Heart left ventricle (tissue), 16 donors: Measurements from ENCODE around the gene NLGN4X. TPM values are rescaled to one million over a fixed set of nuclear protein-coding genes. Genes with fewer than 3 reads are reported as not detected.

Source experiments
- ATAC-seq, 4 donors: fragments of 200-7000 bp; cut with Tn5 transposase; one replicate each; pipeline ENCODE4 v1.9.1; 2020 to 2022; ENCODE audit warnings: moderate library complexity in 4 of 4, mild to moderate bottlenecking in 3 of 4, moderate number of reproducible peaks in 1 of 4
- DNase-seq, 5 donors: peaks; one replicate each; pipeline ENCODE4 v3.0.0-alpha.2; 2020
- H3K27ac ChIP-seq, 12 donors: fragments of 200-600 bp; sonication (generic) in 4 of 12; one replicate each; pipeline versions ENCODE4 v1.5.0 to v1.8.0; 2016 to 2022; ENCODE audit warnings: mild to moderate bottlenecking in 2 of 12
- H3K27me3 ChIP-seq, 9 donors: fragments of 200-600 bp; sonication (generic) in 2 of 9; one replicate each; pipeline versions ENCODE4 v1.5.1 to v1.8.0; 2016 to 2022; ENCODE audit warnings: mild to moderate bottlenecking in 3 of 9
- H3K36me3 ChIP-seq, 9 donors: fragments of 200-600 bp; sonication (generic) in 2 of 9; one replicate each; pipeline versions ENCODE4 v1.5.0 to v1.8.0; 2018 to 2022; ENCODE audit warnings: mild to moderate bottlenecking in 2 of 9
- H3K4me1 ChIP-seq, 12 donors: fragments of 200-600 bp; sonication (generic) in 4 of 12; one replicate each; pipeline versions ENCODE4 v1.5.0 to v1.8.0; 2016 to 2022; ENCODE audit warnings: mild to moderate bottlenecking in 3 of 12
- H3K4me3 ChIP-seq, 12 donors: fragments of 200-600 bp; sonication (generic) in 4 of 12; one replicate each; pipeline versions ENCODE4 v1.5.0 to v1.8.0; 2017 to 2022; ENCODE audit warnings: mild to moderate bottlenecking in 9 of 12, moderate library complexity in 4 of 12
- H3K9me3 ChIP-seq, 12 donors: fragments of 200-600 bp; sonication (generic) in 4 of 12; one replicate each; pipeline versions ENCODE4 v1.5.0 to v1.8.0; 2016 to 2022; ENCODE audit warnings: mild to moderate bottlenecking in 1 of 12
- CTCF ChIP-seq, 12 donors: fragments of 200-600 bp; sonication (generic) in 4 of 12; IDR thresholded peaks; one replicate each; pipeline versions ENCODE4 v1.5.0 to v1.8.0; 2018 to 2022; ENCODE audit warnings: antibody characterized with exemption in 12 of 12, mild to moderate bottlenecking in 5 of 12
- POLR2A ChIP-seq, 2 donors: fragments of 450-650 bp; IDR thresholded peaks; one replicate each; pipeline ENCODE4 v1.6.1; 2017; ENCODE audit warnings: antibody characterized with exemption in 2 of 2, mild to moderate bottlenecking in 2 of 2, moderate library complexity in 2 of 2
- WGBS, 4 donors: extraction: QIAGEN DNeasy Blood & Tissue Kit in 2 of 4; methylation state at CpG; one replicate each; pipeline versions ENCODE4 v1.1.5 to v1.1.7; 2013 to 2018; 5-methylcytosine and 5-hydroxymethylcytosine counted together
- intact Hi-C, 10 donors: fragments of 100-400 bp; cut with DNase I; formaldehyde crosslinking; loops; one replicate each; pipeline versions ENCODE4 v1.11.1 to v1.14.2; 2022
- polyA plus RNA-seq, 2 donors: library from polyadenylated mRNA; stranded (reverse); fragments of 200-250 nt; gene quantifications; one replicate each; pipeline ENCODE4 v1.2.3, GENCODE V29; 2013
- total RNA-seq, 9 donors: library from RNA; depleted of rRNA in 2 of 9; stranded (reverse); fragments of >200 nt in 2 of 9; fragmentation: NEBNext Ultra II Directional in 3 of 9; extraction: Animal tissue kit (Norgen Biotek cat#: 25700) in 3 of 9; gene quantifications; one replicate each; pipeline versions ENCODE4 v1.1.0 to v1.2.4, GENCODE V29; 2016 to 2023
- donor health status: ischemic (EF 13 %, LVEDD 7.1; RV severe dilation, severe dysfunction).
- donor health status: healthy with polysubstance abuse.
- donor health status: DM: no; HTN: yes; CAD: no.
- donor health status: DM: no; HTN: no; CAD: no.
- donor health status: ischemic (EF 25% LVEDD 6.9; RV normal size, moderate dysfunction).
- donor health status: ischemic (EF 25% LVEDD 5.7; RV mildly dilated, moderate dysfunction).
- donor health status: healthy.
- donor health status: DM: yes; HTN: yes; CAD: no.
- donor health status: ischemic (EF 35%, LVEDD 5.7; RV mildly dilated, moderate dysfunction).
- donor health status: nonischemic (EF 11% LVEDD 7.7; RV severe dilation, severe dysfunction).
- donor health status: DM: yes; HTN: yes; CAD: no.
- donor health status: PGD.
- donor health status: ischemic (EF 29% LVEDD 5.4; RV normal size, mild dysfunction).
- donor health status: nonischemic (EF 23%, LVEDD 6.1; RV moderate dilation, normal function).

NLGN4X gene
- total and polyA plus RNA-seq, 11 donors = 0.30 to 5.5 (median 1.3) TPM

GRCh38 chrX:5857232-5857631 is 371.4 kb downstream of the NLGN4X start:
- TF ChIP-seq POLR2A (IDR thresholded peaks at IDR 0.05) (no peak), CTCF (IDR thresholded peaks at IDR 0.05) (no peak)
- H3K4me1 ChIP-seq = no peaks in the 10 kb centered on the region
- no peaks in the 10 kb centered on the region for H3K36me3 ChIP-seq
- H3K9me3 ChIP-seq = no peaks in the 10 kb centered on the region
- DNase-seq (no peak), ATAC-seq (no peak)
- WGBS, 4 donors = 49 to 61% (median 56%) methylated on average over 6 of the region's 6 CpGs
- H3K4me3 ChIP-seq = no peak overlapping the region
- no peak overlapping the region for H3K27ac ChIP-seq
- no peaks in the 10 kb centered on the region for H3K27me3 ChIP-seq
- intact Hi-C loops = no loop called here

GRCh38 chrX:5852941-5853340 is 375.7 kb downstream of the NLGN4X start:
- no peak for ATAC-seq

GRCh38 chrX:5842601-5843000 is 386.1 kb downstream of the NLGN4X start:
- H3K27ac ChIP-seq = no peak overlapping the region
- ATAC-seq (no peak), DNase-seq (no peak)
- H3K27me3 ChIP-seq = no peaks in the 10 kb centered on the region
- no peaks in the 10 kb centered on the region for H3K9me3 ChIP-seq
- no peaks in the 10 kb centered on the region for H3K36me3 ChIP-seq
- H3K4me1 ChIP-seq = no peaks in the 10 kb centered on the region
- 75 to 87% (median 80%) methylated on average over 2 of the region's 2 CpGs for WGBS, 4 donors
- intact Hi-C loops = no loop called here
- H3K4me3 ChIP-seq = no peak overlapping the region
- TF ChIP-seq CTCF (IDR thresholded peaks at IDR 0.05) = no peak
- no peak for TF ChIP-seq POLR2A (IDR thresholded peaks at IDR 0.05)

More at GRCh38 chrX:5852941-5853340, 375.7 kb downstream of the NLGN4X start:
- no peak overlapping the region for H3K4me3 ChIP-seq
- H3K27ac ChIP-seq = no peak overlapping the region
- 69 to 84% (median 74%) methylated on average over 2 of the region's 2 CpGs for WGBS, 4 donors
- no peaks in the 10 kb centered on the region for H3K9me3 ChIP-seq
- no peaks in the 10 kb centered on the region for H3K4me1 ChIP-seq
- TF ChIP-seq CTCF (IDR thresholded peaks at IDR 0.05) (no peak), POLR2A (IDR thresholded peaks at IDR 0.05) (no peak)
- no peaks in the 10 kb centered on the region for H3K27me3 ChIP-seq
- no peaks in the 10 kb centered on the region for H3K36me3 ChIP-seq
- no peak for DNase-seq
- intact Hi-C loops = no loop called here
